MCF 10A (cell line): ENCODE results near the gene BORCS6. TPM values are rescaled to one million over a fixed set of nuclear protein-coding genes. Genes with fewer than 3 reads are reported as not detected.

Source experiments
- BruUV-seq: library from RNA; stranded (reverse); fragments of 400-500 nt; replicated peaks from 2 replicates; lab custom pipeline; 2021; lab: Mats Ljungman, UMichigan
- CTCF ChIA-PET: fragments of 300-600 bp; sonication (Branson Sonifier 250); formaldehyde crosslinking; extraction: SDS; loops from one replicate; lab custom pipeline; 2021; ENCODE audit warnings: antibody characterized with exemption, inconsistent platforms; lab: Yijun Ruan, JAX
- POLR2A ChIA-PET: fragments of 300-600, 350-650 bp; sonication (Branson Sonifier 250); formaldehyde crosslinking; extraction: SDS; loops from one replicate; lab custom pipeline; 2020; ENCODE audit warnings: antibody characterized with exemption, inconsistent platforms; lab: Yijun Ruan, JAX
- DNase-seq: peaks from one replicate; pipeline ENCODE4 v3.0.0-alpha.2; 2018; ENCODE audit not compliant: unreplicated experiment
- H3K27ac Mint-ChIP-seq: one replicate; pipeline ENCODE4 v1.8.0; 2022; ENCODE audit warnings: mild to moderate bottlenecking, low read depth, mixed read lengths; ENCODE audit not compliant: unreplicated experiment
- H3K27me3 Mint-ChIP-seq: one replicate; pipeline ENCODE4 v1.8.0; 2022; ENCODE audit warnings: mixed read lengths; ENCODE audit not compliant: insufficient read depth, unreplicated experiment
- H3K36me3 Mint-ChIP-seq: one replicate; pipeline ENCODE4 v1.8.0; 2022; ENCODE audit warnings: mild to moderate bottlenecking, moderate library complexity, mixed read lengths; ENCODE audit not compliant: insufficient read depth, unreplicated experiment
- H3K4me1 Mint-ChIP-seq: one replicate; pipeline ENCODE4 v1.8.0; 2022; ENCODE audit warnings: mixed read lengths; ENCODE audit not compliant: insufficient read depth, unreplicated experiment
- H3K4me3 Mint-ChIP-seq: one replicate; pipeline ENCODE4 v1.8.0; 2022; ENCODE audit warnings: mild to moderate bottlenecking, moderate library complexity, mixed read lengths; ENCODE audit not compliant: unreplicated experiment
- H3K9me3 Mint-ChIP-seq: one replicate; pipeline ENCODE4 v1.8.0; 2022; ENCODE audit warnings: mixed read lengths; ENCODE audit not compliant: unreplicated experiment
- CTCF ChIP-seq: fragments of 200-600 bp; IDR thresholded peaks from one replicate; pipeline ENCODE4 v1.8.0; 2022; ENCODE audit warnings: antibody characterized with exemption, mild to moderate bottlenecking; ENCODE audit not compliant: unreplicated experiment
- intact Hi-C: fragments of 100-400 bp; cut with micrococcal nuclease; formaldehyde crosslinking; loops from 2 replicates; pipeline ENCODE4 v1.14.1; 2022
- total RNA-seq: library from RNA; stranded (reverse); gene quantifications from 2 replicates; pipeline ENCODE4 v1.2.3, GENCODE V29; 2022

Gene BORCS6
- total RNA-seq, 1 experiment from 2014 or later = 4.4 TPM

GRCh38 chr17:8185582-8186445 is 4.2 kb downstream of the BORCS6 start:
- Mint-ChIP-seq H3K4me1 (no peaks in the 10 kb centered on the region), H3K27ac (no peak overlapping the region), H3K27me3 (no peaks in the 10 kb centered on the region), H3K9me3 (no peaks in the 10 kb centered on the region), H3K4me3 (no peak overlapping the region), H3K36me3 (peaks cover 8% of the 10 kb centered on the region)
- CTCF ChIA-PET = interaction anchor here (0.5 to 5.9 kb wide), 6 partner anchors 9 to 580 kb away, joined by 3 to 42 read pairs (median 3); no protein-coding TSS in a partner anchor
- no peak for TF ChIP-seq CTCF
- intact Hi-C loops = loop anchor here (2.0 kb wide), 1 partner anchor 31 kb away; no protein-coding TSS in a partner anchor
- DNase-seq = peak; percentile 82
- POLR2A ChIA-PET = interaction anchor here (0.7 to 12.5 kb wide), 15 partner anchors 11 to 749 kb away, joined by 3 to 352 read pairs (median 17); partner anchors contain the start of genes ALOXE3, AURKB, CTC1 and HES7
- no TSS peak for BruUV-seq

GRCh38 chr17:8176998-8177731 is 12.8 kb downstream of the BORCS6 start:
- CTCF ChIA-PET = interaction anchor here (0.7 to 1.4 kb wide), 5 partner anchors 9 to 1576 kb away, joined by 3 to 5 read pairs (median 3); no protein-coding TSS in a partner anchor
- TF ChIP-seq CTCF = no peak
- Mint-ChIP-seq H3K4me1 (peaks cover 27% of the 10 kb centered on the region), H3K27ac (peak overlapping the region; percentile 94), H3K27me3 (no peaks in the 10 kb centered on the region), H3K4me3 (peak overlapping the region; percentile 91), H3K9me3 (no peaks in the 10 kb centered on the region), H3K36me3 (peaks cover 9% of the 10 kb centered on the region)
- intact Hi-C loops = no loop called here
- BruUV-seq = no TSS peak
- POLR2A ChIA-PET = interaction anchor here (0.6 to 7.6 kb wide), 10 partner anchors 10 to 72 kb away, joined by 3 to 148 read pairs (median 4); partner anchors contain the start of genes BORCS6, PER1 and PFAS
- no peak for DNase-seq

GRCh38 chr17:8176197-8176940 is 13.6 kb downstream of the BORCS6 start, which contains the start of gene TMEM107:
Gene TMEM107 (minus strand): TSS chr17:8176380. CDS start chr17:8176286, 94 bp downstream.
- H3K4me1 Mint-ChIP-seq = peaks cover 27% of the 10 kb centered on the region
- peaks cover 9% of the 10 kb centered on the region for H3K36me3 Mint-ChIP-seq
- peak within 1 kb of the TSS; percentile 91 for H3K4me3 Mint-ChIP-seq
- intact Hi-C loops = no loop called here
- TF ChIP-seq CTCF = no peak
- peak; percentile 87 for DNase-seq
- POLR2A ChIA-PET = interaction anchor here (0.7 to 7.6 kb wide), 9 partner anchors 11 to 73 kb away, joined by 3 to 148 read pairs (median 5); partner anchors contain the start of genes BORCS6, PER1 and PFAS
- TSS peak; percentile 42 for BruUV-seq
- no peaks in the 10 kb centered on the region for H3K9me3 Mint-ChIP-seq
- peak within 1 kb of the TSS; percentile 94 for H3K27ac Mint-ChIP-seq
- CTCF ChIA-PET = interaction anchor here (0.7 to 1.4 kb wide), 3 partner anchors 9 to 39 kb away, joined by 3 to 5 read pairs (median 3); no protein-coding TSS in a partner anchor
- no peaks in the 10 kb centered on the region for H3K27me3 Mint-ChIP-seq
